NCI-H345 treated with DMSO at 0.1 percent for 48 hours (cell line): ENCODE data around the gene ADCY9.

Experiments used
- DNase-seq: peaks from one replicate; lab custom pipeline; 2025; ENCODE audit not compliant: unreplicated experiment; lab: John Stamatoyannopoulos, UW

ADCY9 gene

GRCh38 chr16:4008116-4008515, 108.1 kb downstream of the ADCY9 start:
- DNase-seq = no peak

DNA sequence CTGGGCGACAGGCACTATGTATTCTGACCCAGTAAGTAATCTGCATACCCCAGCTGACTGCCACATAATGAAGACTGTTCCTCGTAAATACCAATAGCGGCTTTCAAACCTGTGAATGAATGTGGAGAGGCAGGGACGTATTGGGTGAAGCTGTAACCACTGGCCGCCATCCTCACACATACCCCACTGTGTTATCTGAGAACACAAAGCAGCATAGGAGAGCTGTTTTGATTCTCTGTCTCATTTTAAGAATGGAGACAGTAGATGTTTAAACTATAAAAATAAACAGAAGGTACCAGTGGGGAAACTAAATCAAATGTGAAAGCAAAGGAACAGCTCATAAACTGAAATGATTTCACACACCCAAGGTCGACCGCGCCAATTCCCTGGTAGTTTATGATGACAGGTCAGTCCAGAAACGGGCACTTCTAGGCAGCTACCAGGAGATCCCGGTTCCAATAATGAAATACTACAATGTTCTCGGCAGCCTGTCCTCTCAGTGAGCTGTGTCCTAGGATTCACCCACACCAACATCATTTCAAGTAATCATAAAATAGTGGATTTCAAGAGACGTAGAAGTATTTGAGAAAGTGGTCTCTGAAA, 109.7 kb downstream of the ADCY9 start:
- no peak for DNase-seq

DNA sequence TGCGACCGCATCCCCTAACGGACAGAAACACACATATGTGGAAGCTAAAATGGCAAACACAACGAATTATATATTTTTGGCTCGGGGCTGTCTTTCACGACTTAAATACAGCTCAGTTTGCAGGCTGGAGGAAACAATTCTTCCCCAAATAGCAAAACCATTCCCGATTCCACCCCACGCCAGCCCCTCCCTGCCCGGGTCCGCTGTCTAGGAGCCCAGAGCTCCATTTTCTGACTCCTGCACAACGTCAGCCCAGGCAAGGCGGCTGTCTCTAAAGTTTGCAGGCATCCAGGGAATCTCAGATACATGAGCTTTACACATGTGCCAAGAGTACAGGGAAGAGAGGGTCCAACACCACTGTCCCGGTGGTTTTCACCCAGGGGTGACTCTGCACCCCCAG, 110.5 kb downstream of the ADCY9 start:
- DNase-seq = no peak

DNA sequence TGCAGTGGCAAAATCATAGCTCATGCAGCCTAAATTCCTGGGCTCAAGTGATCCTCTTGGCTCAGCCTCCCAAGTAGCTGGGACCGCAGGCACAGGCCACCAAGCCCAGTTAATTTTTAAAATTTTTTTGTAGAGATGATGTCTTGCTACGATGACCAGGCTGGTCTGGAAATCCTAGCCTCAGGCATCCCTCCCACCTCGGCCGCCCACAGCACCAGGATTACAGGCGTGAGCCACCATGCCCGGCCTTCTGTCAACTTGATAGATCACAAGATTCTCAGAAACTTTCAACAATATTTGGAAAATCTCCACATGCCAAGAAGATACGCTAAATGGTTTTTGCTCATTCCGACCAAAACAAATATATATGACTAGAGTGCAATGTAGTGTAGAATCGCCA, 111.0 kb downstream of the ADCY9 start:
- no peak for DNase-seq

DNA sequence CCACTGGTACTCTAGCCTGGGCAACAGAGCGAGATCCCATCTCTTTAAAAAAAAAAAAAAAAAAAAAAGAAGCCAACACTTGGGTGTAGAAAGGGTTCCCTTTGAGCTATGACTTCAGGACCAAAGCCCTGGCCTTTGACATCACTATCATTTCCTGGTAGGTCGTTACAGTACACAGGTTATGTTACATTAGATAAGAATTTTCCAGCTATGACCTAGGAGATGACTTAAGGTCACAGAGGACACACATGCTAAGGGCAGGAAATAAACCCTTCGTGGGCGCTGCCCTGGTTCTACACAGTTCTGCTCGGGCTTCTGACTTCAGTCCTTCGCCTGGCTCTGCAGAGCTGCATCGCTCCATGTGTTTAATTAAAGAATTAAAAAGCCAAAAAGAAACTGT, 112.0 kb downstream of the ADCY9 start:
- DNase-seq = no peak

DNA sequence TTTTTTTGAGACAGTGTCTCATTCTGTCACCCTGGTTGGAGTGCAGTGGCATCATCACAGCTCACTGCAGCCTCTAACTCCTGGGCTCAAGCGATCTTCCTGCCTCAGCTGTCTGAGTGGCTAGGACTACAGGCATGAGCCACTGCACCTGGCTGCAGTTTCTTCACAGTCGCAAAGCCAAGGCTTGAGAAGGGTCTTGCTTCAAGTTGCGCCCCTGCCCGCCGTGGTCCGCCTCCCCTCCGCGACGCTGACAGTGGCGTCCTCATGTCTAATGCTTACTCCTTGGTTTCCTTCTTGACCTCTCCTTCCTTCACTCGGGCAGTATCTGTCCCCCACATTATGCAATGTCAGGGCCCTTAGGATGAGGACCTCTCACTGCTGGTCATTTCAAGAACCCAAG, 112.7 kb downstream of the ADCY9 start:
- no peak for DNase-seq

GRCh38 chr16:4003166-4003565, 113.1 kb downstream of the ADCY9 start:
- no peak for DNase-seq

- DNase-seq = no peak
These were observed 114.1 kb downstream of the ADCY9 start for GRCh38 chr16:4002121-4002520.

DNA sequence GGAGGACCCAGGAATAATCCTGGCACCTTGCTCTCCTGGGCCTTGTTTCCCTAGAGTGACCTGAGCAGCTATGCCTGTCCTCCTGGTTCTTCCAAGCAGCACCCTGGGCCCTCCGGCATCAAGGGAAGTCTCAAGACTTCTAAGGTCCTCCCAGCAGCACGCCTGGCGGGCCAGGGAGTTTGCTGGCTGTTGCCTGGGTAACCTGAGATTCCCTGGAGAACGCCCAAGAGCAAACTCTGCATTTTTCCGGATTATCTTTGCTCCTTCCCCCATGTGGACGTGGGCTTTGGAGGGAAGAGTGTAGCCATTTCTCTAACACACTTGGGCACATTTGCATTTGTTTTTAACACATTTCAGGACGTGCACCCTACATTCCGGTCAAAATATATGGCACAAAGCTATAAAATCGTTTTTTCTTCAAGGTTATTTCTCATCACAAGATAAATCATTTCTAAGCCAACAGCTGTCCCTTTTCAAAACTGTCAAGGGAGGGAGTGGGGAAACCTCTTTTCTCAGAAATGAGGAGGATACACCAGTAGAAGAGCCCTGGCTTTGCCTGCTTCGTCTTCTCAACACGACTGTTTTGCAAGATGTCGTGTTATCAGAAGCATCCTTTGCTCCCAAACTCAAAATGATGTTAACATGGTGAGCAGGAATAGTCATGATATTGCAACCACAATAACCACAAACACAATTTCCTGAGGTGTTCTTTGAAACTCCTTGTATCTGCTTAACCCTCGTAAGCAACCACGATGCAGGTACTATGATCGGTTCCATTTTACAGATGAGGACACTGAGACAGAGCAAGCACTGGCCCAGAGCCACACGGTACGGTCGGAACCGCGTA, 116.5 kb downstream of the ADCY9 start:
- DNase-seq = no peak

GRCh38 chr16:3998793-3999478, 117.3 kb downstream of the ADCY9 start:
- no peak for DNase-seq

GRCh38 chr16:3997231-3997841, 118.9 kb downstream of the ADCY9 start:
- no peak for DNase-seq

- DNase-seq = no peak
These were observed 121.2 kb downstream of the ADCY9 start for GRCh38 chr16:3995001-3995400.

GRCh38 chr16:3993052-3993785, 123.0 kb downstream of the ADCY9 start:
- DNase-seq = no peak

- no peak for DNase-seq
These were observed 123.8 kb downstream of the ADCY9 start for GRCh38 chr16:3992297-3993051.

DNA sequence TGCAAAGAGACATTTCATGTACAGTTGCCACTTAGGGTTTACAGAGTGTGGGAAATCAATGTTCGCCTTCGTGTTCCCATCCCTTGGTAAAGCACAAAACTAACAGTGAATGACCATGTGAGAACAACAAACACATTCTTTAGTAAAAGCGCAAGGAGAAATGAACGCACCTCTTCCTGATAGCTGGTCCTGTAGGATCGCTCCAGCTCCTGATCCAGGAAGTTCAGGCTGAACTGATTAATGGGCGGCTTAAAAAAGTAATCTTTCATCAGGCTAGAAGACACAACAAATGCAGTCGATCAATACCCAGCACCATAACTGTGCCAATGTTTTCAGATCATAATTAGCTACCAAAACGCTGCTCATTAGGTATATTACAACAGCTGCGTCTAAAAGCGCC, 127.4 kb downstream of the ADCY9 start:
- DNase-seq = no peak

GRCh38 chr16:3988011-3988410, 128.2 kb downstream of the ADCY9 start:
- DNase-seq = no peak

- no peak for DNase-seq
These were observed 129.0 kb downstream of the ADCY9 start for GRCh38 chr16:3987231-3987630.

GRCh38 chr16:3986235-3986544, 130.1 kb downstream of the ADCY9 start:
- DNase-seq = no peak

DNA sequence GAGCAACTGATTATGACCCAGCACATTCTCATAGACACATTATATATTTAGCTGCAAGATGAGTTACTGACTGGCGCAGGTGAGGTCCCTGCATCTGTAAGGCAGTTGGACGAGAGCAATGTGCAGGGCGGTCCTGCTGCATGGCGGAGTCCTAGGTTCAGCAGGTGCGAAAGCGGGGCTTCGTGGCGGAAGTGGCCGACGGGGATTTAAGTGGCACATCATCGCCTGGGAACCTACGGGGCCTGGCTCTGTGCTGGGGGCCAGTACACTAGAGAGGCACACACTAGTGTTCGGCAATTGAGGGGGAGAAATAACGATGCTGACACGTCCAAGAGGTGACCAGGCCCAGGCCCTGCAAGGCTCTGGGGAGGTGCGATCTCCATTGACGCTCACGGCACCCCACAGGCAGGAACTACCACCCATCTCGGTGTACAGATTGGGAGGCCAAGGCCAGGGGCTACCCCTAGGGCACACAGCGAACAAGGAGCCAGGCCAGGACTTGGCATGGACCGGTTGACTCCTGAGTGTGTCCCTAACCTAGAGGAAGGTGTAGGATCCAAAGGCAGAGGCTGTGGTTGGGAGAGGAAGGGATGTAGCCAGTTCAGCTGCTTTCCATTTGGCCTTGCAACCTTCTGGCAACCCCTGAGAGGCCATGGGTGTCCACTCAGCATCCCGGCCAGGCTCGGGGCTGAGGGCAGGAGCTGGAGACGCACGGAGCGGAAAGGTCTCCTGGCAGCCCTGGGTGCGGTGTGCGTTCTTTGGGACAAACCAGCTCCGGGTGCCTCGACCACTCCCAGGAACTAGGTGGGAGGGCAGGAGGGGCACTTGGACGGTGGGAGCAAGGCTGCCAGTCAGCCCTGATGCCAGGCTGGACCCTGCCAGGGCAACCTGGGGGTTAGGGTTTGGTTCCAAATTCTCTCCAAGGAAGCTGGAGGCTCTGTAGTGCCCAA, 131.9 kb downstream of the ADCY9 start:
- DNase-seq = no peak
